Spleen (tissue), 11 donors: ENCODE results near the gene TOM1L1. TPM values are rescaled to one million over a fixed set of nuclear protein-coding genes. Genes with fewer than 3 reads are reported as not detected.

ENCODE experiments used
- DNase-seq: peaks from one replicate; pipeline ENCODE4 v3.0.0-alpha.2; 2020
- H3K27ac ChIP-seq, 8 donors: fragments of 200-600 bp; sonication (generic) in 7 of 8; 1 replicate in 4 of 8; 2 replicates in 4 of 8; pipeline versions ENCODE4 v1.5.0 to v1.8.0; 2016 to 2021; ENCODE audit warnings: inconsistent platforms in 4 of 8, mild to moderate bottlenecking in 4 of 8, moderate library complexity in 1 of 8
- H3K27me3 ChIP-seq, 7 donors: fragments of 200-600 bp; sonication (generic) in 6 of 7; replicated peaks in 1 of 7; 1 replicate in 4 of 7; 2 replicates in 3 of 7; pipeline versions ENCODE4 v1.5.0 to v1.8.0; 2016 to 2021; ENCODE audit warnings: inconsistent platforms in 3 of 7, mild to moderate bottlenecking in 1 of 7
- H3K36me3 ChIP-seq, 6 donors: fragments of 200-600 bp; sonication (generic) in 5 of 6; 1 replicate in 4 of 6; 2 replicates in 2 of 6; pipeline versions ENCODE4 v1.5.0 to v1.8.0; 2016 to 2021; ENCODE audit warnings: inconsistent platforms in 2 of 6
- H3K4me1 ChIP-seq, 6 donors: fragments of 200-600 bp; sonication (generic) in 5 of 6; 1 replicate in 3 of 6; 2 replicates in 3 of 6; pipeline versions ENCODE4 v1.5.0 to v1.8.0; 2016 to 2021; ENCODE audit warnings: inconsistent platforms in 3 of 6
- H3K4me3 ChIP-seq, 8 donors: fragments of 200-600 bp; sonication (generic) in 7 of 8; 1 replicate in 4 of 8; 2 replicates in 4 of 8; pipeline versions ENCODE4 v1.5.0 to v1.8.0; 2016 to 2021; ENCODE audit warnings: inconsistent platforms in 4 of 8, mild to moderate bottlenecking in 4 of 8, moderate library complexity in 2 of 8
- H3K9me3 ChIP-seq, 8 donors: fragments of 200-600 bp; sonication (generic) in 7 of 8; 1 replicate in 4 of 8; 2 replicates in 4 of 8; pipeline versions ENCODE4 v1.5.0 to v1.8.0; 2016 to 2021; ENCODE audit warnings: inconsistent platforms in 4 of 8
- CTCF ChIP-seq, 11 experiments: fragments of 200-600 bp in 7 of 11; fragments of 450-650 bp in 4 of 11; sonication (generic) in 4 of 11; IDR thresholded peaks in 8 of 11; conservative IDR thresholded peaks in 3 of 11; 1 replicate in 7 of 11; 2 replicates in 4 of 11; pipeline versions ENCODE4 v1.4.0 to v1.8.0; 2016 to 2021; ENCODE audit warnings: antibody characterized with exemption in 11 of 11, inconsistent platforms in 4 of 11, mild to moderate bottlenecking in 1 of 11
- POLR2A ChIP-seq, 3 donors: fragments of 450-650 bp; IDR thresholded peaks; one replicate each; pipeline ENCODE4 v1.5.1; 2017; ENCODE audit warnings: antibody characterized with exemption in 3 of 3, mild to moderate bottlenecking in 1 of 3
- POLR2AphosphoS5 ChIP-seq, 3 donors: sonication (generic); formaldehyde crosslinking; IDR thresholded peaks; one replicate each; pipeline ENCODE4 v1.5.1; 2017; ENCODE audit warnings: antibody characterized with exemption in 3 of 3
- WGBS, 5 donors: extraction: QIAGEN DNeasy Blood & Tissue Kit in 3 of 5; methylation state at CpG; one replicate each; pipeline versions ENCODE4 v1.1.5 to v1.1.7; 2013 to 2018; 5-methylcytosine and 5-hydroxymethylcytosine counted together
- intact Hi-C: fragments of 100-400 bp; cut with DNase I; formaldehyde crosslinking; loops from one replicate; pipeline ENCODE4 v1.15.0; 2023; ENCODE audit warnings: low total_unique reads
- polyA plus RNA-seq, 3 donors: library from polyadenylated mRNA; stranded (reverse); fragments of 200-250 nt; gene quantifications; one replicate each; pipeline ENCODE4 v1.2.1, GENCODE V29; 2013
- total RNA-seq, 7 donors: library from RNA; depleted of rRNA in 3 of 7; stranded (reverse); fragments of >200 nt in 3 of 7; fragmentation: NEBNext Ultra II Directional in 4 of 7; extraction: Animal tissue kit (Norgen Biotek cat#: 25700) in 4 of 7; gene quantifications; one replicate each; pipeline versions ENCODE4 v1.1.0 to v1.2.1, GENCODE V29; 2016 to 2021
- donor health status: healthy with polysubstance abuse.
- donor health status: DM: no; HTN: no; CAD: no; lungs with moderate emphysema.
- donor health status: DM: no; HTN: no; CAD: no.
- donor health status: Bipolar disorder and iron deficiency.
- donor health status: healthy.
- donor health status: DM: no; HTN: no; CAD: no.
- donor health status: DM: yes; HTN: yes; CAD: no.

TOM1L1 gene
- total and polyA plus RNA-seq, 10 donors = 2.3 to 14.3 (median 4.2) TPM

- peaks cover 0 to 17% (median 11%) of the 10 kb centered on the region in 8 donors for H3K9me3 ChIP-seq
- no peak overlapping the region for H3K27ac ChIP-seq
- H3K4me3 ChIP-seq = no peak overlapping the region
- no peak for DNase-seq
- intact Hi-C loops = no loop called here
- no peaks in the 10 kb centered on the region for H3K27me3 ChIP-seq
- 51 to 93% (median 89%) methylated on average over 3 of the region's 3 CpGs for whole genome bisulfite sequencing, 5 donors
- no peaks in the 10 kb centered on the region for H3K36me3 ChIP-seq
- H3K4me1 ChIP-seq = no peaks in the 10 kb centered on the region
- TF ChIP-seq CTCF (IDR thresholded peaks at IDR 0.05 in 8 of 11, conservative IDR thresholded peaks at IDR 0.05 in 3 of 11) (no peak), POLR2A (IDR thresholded peaks at IDR 0.05) (no peak)
Observed at GRCh38 chr17:54980375-54980774, 79.7 kb downstream of the TOM1L1 start.

GRCh38 chr17:54982399-54982798 is 81.7 kb downstream of the TOM1L1 start:
- peaks cover 0 to 17% (median 11%) of the 10 kb centered on the region in 8 donors for H3K9me3 ChIP-seq
- peaks cover 0 to 9% (median 0%) of the 10 kb centered on the region in 6 donors for H3K36me3 ChIP-seq
- no peak overlapping the region for H3K27ac ChIP-seq
- TF ChIP-seq POLR2AphosphoS5 (IDR thresholded peaks at IDR 0.05) = no peak
- TF ChIP-seq POLR2A (IDR thresholded peaks at IDR 0.05) = no peak
- no peak for TF ChIP-seq CTCF (IDR thresholded peaks at IDR 0.05 in 8 of 11, conservative IDR thresholded peaks at IDR 0.05 in 3 of 11)
- no peak for DNase-seq
- H3K4me1 ChIP-seq = no peaks in the 10 kb centered on the region
- intact Hi-C loops = no loop called here
- no peaks in the 10 kb centered on the region for H3K27me3 ChIP-seq
- H3K4me3 ChIP-seq = no peak overlapping the region

- DNase-seq = no peak
- TF ChIP-seq CTCF (IDR thresholded peaks at IDR 0.05 in 8 of 11, conservative IDR thresholded peaks at IDR 0.05 in 3 of 11) (no peak), POLR2A (IDR thresholded peaks at IDR 0.05) (no peak), POLR2AphosphoS5 (IDR thresholded peaks at IDR 0.05) (no peak)
- peaks cover 0 to 9% (median 0%) of the 10 kb centered on the region in 6 donors for H3K36me3 ChIP-seq
- no peak overlapping the region for H3K27ac ChIP-seq
- H3K27me3 ChIP-seq = no peaks in the 10 kb centered on the region
- H3K4me3 ChIP-seq = no peak overlapping the region
- intact Hi-C loops = no loop called here
- H3K9me3 ChIP-seq = peaks cover 0 to 17% (median 11%) of the 10 kb centered on the region in 8 donors
- H3K4me1 ChIP-seq = no peaks in the 10 kb centered on the region
Observed at GRCh38 chr17:54983260-54983659, 82.6 kb downstream of the TOM1L1 start.

GRCh38 chr17:54985476-54985875 is 84.8 kb downstream of the TOM1L1 start:
- intact Hi-C loops = no loop called here
- no peak overlapping the region for H3K4me3 ChIP-seq
- H3K27me3 ChIP-seq = no peaks in the 10 kb centered on the region
- peaks cover 0 to 6% (median 4%) of the 10 kb centered on the region in 8 donors for H3K9me3 ChIP-seq
- no peaks in the 10 kb centered on the region for H3K4me1 ChIP-seq
- TF ChIP-seq POLR2AphosphoS5 (IDR thresholded peaks at IDR 0.05) = no peak
- TF ChIP-seq POLR2A (IDR thresholded peaks at IDR 0.05) = no peak
- TF ChIP-seq CTCF (IDR thresholded peaks at IDR 0.05 in 8 of 11, conservative IDR thresholded peaks at IDR 0.05 in 3 of 11) = no peak
- no peak for DNase-seq
- H3K36me3 ChIP-seq = peaks cover 0 to 9% (median 0%) of the 10 kb centered on the region in 6 donors
- no peak overlapping the region for H3K27ac ChIP-seq
- 55 to 90% (median 73%) methylated on average over 1 of the region's 1 CpG for WGBS, 5 donors
